Measurements from ENCODE around the gene FRMD5. TPM values are rescaled to one million over a fixed set of nuclear protein-coding genes. Genes with fewer than 3 reads are reported as not detected.
"Not testable (repeated sequence)": the region's sequence is repeated elsewhere in the genome, so short reads cannot be mapped to it uniquely, and the experiment has no call there.

FRMD5 gene
- total RNA-seq, 1 donor from 2014 or later = not detected

DNA sequence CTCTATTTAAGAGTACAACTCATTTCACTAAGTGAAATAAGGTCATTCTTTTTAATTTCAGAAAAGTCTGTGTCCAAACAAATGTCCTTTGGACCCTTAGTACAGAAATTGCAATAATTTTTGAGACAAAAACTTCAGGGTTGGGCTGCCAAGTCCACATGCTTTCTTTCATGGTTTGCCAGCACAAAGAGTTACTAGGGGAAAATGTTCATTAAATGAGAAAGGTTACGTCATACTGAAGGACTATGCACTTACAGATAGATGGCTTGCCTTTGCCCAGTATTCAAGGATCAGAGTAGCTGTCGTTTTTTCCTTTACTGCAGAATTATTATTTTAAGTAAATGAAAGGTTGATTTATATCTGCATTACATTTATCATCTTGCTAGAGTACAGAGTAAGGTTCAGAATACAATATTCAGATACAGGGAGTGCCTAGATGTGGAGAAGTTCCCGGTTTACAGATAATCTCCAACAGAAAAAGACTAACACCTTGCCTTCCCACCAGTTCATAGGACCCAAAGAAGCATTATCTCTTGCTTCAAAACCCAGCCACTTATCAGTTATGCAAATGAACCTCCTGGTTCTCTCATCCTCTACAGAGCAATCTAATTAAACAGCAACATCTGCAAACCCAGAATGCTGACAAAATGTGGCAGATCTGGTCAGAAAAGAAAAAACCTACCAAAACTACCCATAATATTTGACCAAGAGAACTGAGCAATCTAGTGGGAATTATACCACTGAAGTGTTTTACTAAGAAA, 179.3 kb downstream of the FRMD5 start:
- no peaks in the 10 kb centered on the region for H3K9me3 ChIP-seq
- TF ChIP-seq, protein P1, sequence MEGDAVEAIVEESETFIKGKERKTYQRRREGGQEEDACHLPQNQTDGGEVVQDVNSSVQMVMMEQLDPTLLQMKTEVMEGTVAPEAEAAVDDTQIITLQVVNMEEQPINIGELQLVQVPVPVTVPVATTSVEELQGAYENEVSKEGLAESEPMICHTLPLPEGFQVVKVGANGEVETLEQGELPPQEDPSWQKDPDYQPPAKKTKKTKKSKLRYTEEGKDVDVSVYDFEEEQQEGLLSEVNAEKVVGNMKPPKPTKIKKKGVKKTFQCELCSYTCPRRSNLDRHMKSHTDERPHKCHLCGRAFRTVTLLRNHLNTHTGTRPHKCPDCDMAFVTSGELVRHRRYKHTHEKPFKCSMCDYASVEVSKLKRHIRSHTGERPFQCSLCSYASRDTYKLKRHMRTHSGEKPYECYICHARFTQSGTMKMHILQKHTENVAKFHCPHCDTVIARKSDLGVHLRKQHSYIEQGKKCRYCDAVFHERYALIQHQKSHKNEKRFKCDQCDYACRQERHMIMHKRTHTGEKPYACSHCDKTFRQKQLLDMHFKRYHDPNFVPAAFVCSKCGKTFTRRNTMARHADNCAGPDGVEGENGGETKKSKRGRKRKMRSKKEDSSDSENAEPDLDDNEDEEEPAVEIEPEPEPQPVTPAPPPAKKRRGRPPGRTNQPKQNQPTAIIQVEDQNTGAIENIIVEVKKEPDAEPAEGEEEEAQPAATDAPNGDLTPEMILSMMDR (IDR thresholded peaks at IDR 0.05) = no peak
- no peaks in the 10 kb centered on the region for H3K27me3 ChIP-seq
- no peak overlapping the region for H3K4me3 ChIP-seq
- no peak for DNase-seq (ENCODE audit: low spot score in 2 of 2)
- intact Hi-C loops (cut with DNase I) = no loop called here
- H3K36me3 ChIP-seq = no peaks in the 10 kb centered on the region
- H3K4me1 ChIP-seq = no peaks in the 10 kb centered on the region
- no peak overlapping the region for H3K27ac ChIP-seq

DNA sequence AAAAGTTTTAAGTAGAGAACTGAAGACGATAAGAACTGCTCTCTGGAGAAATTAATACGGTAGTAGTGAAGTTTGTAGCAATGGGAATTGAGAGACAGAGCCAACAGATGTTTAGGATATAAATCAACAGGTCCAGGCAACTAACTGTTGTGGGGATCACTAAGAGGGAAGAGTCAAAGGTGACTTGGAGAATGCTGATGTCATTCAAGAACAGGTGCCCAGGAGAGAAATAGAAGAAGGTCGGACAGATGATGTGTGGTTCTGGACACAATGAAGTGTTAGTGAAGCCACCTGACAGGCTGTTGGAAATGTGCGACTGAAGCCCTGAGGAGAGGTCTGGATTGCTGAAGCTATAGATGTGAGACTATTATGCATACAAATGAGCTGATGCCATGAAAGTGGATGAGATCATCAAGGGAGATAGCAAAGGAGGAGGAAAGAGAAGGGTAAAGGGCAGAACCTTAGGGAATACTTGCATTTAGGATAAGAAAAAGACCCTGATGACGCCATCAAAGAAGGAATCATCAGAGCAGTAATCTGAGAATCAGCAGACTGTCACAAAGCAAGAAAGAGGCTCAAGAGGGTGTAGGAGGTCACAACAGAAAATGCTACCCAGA, 183.7 kb downstream of the FRMD5 start:
- Histone ChIP-seq H3K36me3 (no peaks in the 10 kb centered on the region), H3K4me3 (no peak overlapping the region), H3K27me3 (no peaks in the 10 kb centered on the region), H3K9me3 (no peaks in the 10 kb centered on the region), H3K27ac (no peak overlapping the region), H3K4me1 (no peaks in the 10 kb centered on the region)
- DNase-seq (ENCODE audit: low spot score in 2 of 2) = no peak
- intact Hi-C loops (cut with DNase I) = no loop called here
- TF ChIP-seq, protein P1 (IDR thresholded peaks at IDR 0.05) = no peak

DNA sequence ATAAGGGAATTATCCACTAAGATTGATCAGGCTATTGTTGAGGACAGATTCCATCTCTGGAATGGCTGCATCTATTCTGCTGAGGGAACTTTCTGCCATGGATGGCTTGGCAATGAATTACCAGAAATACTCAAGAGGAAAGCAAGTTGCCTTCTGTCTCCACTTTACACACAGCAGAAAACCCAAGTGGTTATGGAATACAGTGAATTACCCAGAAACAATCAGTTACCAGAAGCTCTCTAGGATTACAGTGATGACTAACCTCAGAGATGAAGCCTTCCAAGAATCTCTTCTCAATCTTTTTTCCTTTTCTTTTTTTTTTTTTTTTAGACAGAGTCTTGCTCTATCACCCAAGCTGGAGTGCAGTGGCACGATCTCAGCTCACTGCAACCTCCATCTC, 185.0 kb downstream of the FRMD5 start:
- no peak overlapping the region for H3K4me3 ChIP-seq
- intact Hi-C loops (cut with DNase I) = no loop called here
- no peaks in the 10 kb centered on the region for H3K4me1 ChIP-seq
- no peaks in the 10 kb centered on the region for H3K27me3 ChIP-seq
- H3K27ac ChIP-seq = no peak overlapping the region
- H3K9me3 ChIP-seq = no peaks in the 10 kb centered on the region
- DNase-seq (ENCODE audit: low spot score in 2 of 2) = no peak
- TF ChIP-seq, protein P1 (IDR thresholded peaks at IDR 0.05) = no peak
- H3K36me3 ChIP-seq = no peaks in the 10 kb centered on the region

DNA sequence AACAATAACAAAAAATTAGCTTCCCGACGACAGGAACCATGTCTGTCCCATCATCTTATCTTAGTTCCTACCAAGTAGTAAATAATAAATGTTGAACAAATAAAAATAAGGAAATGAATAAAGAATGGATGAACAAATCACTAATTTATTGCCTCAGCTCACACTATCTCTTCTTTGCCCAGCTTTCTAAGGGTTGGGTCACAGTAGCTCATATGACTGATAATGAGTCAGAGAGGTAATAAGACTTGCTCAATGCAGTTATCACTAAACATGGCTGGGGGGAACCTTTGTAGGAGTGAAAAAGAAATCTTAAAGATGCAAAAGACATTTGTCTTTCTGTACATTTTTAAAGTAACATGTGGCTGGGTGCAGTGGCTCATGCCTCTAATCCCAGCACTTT, 186.0 kb downstream of the FRMD5 start:
- no peak overlapping the region for H3K4me3 ChIP-seq
- no peaks in the 10 kb centered on the region for H3K4me1 ChIP-seq
- H3K9me3 ChIP-seq = no peaks in the 10 kb centered on the region
- H3K27me3 ChIP-seq = no peaks in the 10 kb centered on the region
- no peak overlapping the region for H3K27ac ChIP-seq
- TF ChIP-seq, protein P1 (IDR thresholded peaks at IDR 0.05) = no peak
- DNase-seq (ENCODE audit: low spot score in 2 of 2) = no peak
- H3K36me3 ChIP-seq = no peaks in the 10 kb centered on the region
- intact Hi-C loops (cut with DNase I) = no loop called here

DNA sequence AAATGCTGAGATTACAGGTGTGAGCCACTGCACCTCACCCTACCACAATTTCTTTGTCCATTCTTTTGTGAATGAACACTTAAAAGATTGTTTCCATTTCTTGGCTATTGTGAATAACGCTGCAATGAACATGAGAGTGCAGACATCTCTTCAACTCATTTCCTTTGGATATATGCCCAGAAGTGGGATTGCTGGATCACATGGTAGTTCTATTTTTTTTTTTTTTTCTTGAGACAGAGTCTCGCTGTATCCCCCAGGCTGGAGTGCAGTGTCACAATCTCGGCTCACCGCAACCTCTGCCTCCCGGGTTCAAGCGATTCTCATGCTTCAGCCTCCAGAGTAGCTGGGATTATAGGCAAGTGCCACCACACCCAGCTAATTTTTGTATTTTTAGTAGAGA, 194.8 kb downstream of the FRMD5 start:
- DNase-seq (ENCODE audit: low spot score in 2 of 2); H3K36me3 ChIP-seq; H3K4me1 ChIP-seq; H3K9me3 ChIP-seq; intact Hi-C loops (cut with DNase I); H3K27ac ChIP-seq; H3K4me3 ChIP-seq; H3K27me3 ChIP-seq: not testable (repeated sequence)

DNA sequence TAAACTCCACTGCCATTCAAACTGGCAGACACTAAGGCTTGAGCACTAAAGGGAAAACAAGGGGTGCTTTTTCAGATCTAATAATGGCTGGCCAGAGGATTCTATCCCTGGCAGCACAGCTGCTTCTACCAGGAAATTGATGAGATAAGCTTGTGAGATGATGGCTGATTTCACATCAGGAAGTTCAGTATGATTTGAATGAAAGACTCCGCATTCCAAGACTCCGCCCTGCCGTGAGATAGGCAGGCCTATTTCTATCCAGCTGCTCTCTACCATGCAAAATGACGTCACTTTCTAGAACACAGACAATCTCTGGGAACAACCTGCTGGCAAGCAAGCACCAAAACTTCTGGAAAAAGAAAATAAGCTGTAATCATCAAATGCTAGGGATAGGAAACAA, 196.5 kb downstream of the FRMD5 start:
- H3K27me3 ChIP-seq = no peaks in the 10 kb centered on the region
- TF ChIP-seq, protein P1 (IDR thresholded peaks at IDR 0.05) = no peak
- peaks cover 0 to 2% of the 10 kb centered on the region in 2 donors for H3K4me1 ChIP-seq
- H3K4me3 ChIP-seq = peak overlapping the region in 1 of 2 donors; percentile 29
- H3K36me3 ChIP-seq = no peaks in the 10 kb centered on the region
- intact Hi-C loops (cut with DNase I) = no loop called here
- no peaks in the 10 kb centered on the region for H3K9me3 ChIP-seq
- H3K27ac ChIP-seq = no peak overlapping the region
- no peak for DNase-seq (ENCODE audit: low spot score in 2 of 2)

Measured in ascending aorta (tissue), 2 donors.